GM12873 (cell line): ENCODE results near the gene ADGRG3.

ENCODE experiments used
- TF ChIP-seq, protein P1 (sequence below): IDR thresholded peaks from 2 replicates; pipeline ENCODE4 v1.5.1; 2012; ENCODE audit warnings: low read depth, mild to moderate bottlenecking, moderate library complexity, low read length, control low read depth; ENCODE audit not compliant: insufficient read depth; ENCODE audit errors: missing control alignments

ADGRG3 gene

GRCh38 chr16:57668630-57669475 is 747 bp downstream of the ADGRG3 start:
- TF ChIP-seq, protein P1, sequence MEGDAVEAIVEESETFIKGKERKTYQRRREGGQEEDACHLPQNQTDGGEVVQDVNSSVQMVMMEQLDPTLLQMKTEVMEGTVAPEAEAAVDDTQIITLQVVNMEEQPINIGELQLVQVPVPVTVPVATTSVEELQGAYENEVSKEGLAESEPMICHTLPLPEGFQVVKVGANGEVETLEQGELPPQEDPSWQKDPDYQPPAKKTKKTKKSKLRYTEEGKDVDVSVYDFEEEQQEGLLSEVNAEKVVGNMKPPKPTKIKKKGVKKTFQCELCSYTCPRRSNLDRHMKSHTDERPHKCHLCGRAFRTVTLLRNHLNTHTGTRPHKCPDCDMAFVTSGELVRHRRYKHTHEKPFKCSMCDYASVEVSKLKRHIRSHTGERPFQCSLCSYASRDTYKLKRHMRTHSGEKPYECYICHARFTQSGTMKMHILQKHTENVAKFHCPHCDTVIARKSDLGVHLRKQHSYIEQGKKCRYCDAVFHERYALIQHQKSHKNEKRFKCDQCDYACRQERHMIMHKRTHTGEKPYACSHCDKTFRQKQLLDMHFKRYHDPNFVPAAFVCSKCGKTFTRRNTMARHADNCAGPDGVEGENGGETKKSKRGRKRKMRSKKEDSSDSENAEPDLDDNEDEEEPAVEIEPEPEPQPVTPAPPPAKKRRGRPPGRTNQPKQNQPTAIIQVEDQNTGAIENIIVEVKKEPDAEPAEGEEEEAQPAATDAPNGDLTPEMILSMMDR = no peak

GRCh38 chr16:57669476-57670162 is 1.5 kb downstream of the ADGRG3 start:
- TF ChIP-seq, protein P1 = no peak

DNA sequence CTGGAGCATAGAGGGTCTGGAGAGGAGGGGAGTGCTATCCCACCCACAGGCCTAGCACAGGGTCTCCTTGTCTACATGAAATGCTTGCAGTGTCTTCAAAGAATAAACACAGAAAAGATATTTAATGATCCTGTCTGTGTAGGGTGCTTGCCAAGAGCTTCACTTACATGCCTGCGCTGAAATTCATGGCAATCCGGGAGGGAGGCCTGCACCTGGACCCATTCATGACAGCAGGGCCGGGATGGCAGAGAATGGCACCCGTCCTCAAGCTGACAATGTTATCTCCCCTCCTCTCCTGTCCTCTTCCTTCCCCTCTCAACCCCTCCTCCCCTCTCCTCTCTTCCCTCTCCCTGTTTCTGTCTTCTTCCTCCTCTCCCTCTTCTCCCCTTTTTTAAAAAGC is 2.1 kb downstream of the ADGRG3 start:
- TF ChIP-seq, protein P1 = no peak

DNA sequence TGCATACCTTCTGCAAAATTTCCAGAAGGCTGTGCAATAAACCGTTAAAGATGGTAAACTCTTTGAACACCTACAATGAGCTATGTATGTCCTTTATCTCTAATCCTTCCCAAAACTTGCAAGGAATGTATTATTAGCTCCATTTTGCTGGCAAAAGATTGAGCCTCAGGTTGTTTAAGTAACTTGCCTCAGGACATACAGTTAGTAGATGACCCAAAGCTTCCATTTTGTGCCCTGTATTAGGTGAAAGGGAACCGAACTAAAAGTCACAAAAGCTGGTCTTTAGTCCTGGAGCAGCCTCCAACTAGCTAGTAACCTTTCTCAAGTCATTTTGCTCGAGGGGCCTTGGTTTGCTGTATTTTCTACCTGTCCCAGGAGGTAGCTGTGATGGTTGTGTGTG is 4.3 kb downstream of the ADGRG3 start:
- TF ChIP-seq, protein P1 = no peak

DNA sequence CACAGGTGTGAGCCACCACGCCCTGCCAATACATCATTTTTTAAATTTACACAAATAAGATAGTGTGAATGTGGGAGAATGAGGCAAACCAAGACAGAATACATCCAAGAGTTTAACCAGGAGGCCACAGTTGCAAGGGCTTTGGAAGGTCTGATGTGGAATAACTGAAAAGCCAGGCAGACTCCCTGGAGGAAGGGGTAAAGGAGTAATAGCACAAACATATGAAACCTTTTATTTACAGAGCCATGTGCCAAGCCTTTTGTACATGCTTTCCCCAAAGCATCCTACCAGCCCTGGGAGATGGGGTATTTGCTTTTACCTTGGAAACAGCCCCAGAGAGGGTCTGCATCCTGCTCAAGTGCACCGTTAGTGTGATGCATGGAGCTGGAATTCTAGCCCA is 4.7 kb downstream of the ADGRG3 start:
- TF ChIP-seq, protein P1 = no peak

DNA sequence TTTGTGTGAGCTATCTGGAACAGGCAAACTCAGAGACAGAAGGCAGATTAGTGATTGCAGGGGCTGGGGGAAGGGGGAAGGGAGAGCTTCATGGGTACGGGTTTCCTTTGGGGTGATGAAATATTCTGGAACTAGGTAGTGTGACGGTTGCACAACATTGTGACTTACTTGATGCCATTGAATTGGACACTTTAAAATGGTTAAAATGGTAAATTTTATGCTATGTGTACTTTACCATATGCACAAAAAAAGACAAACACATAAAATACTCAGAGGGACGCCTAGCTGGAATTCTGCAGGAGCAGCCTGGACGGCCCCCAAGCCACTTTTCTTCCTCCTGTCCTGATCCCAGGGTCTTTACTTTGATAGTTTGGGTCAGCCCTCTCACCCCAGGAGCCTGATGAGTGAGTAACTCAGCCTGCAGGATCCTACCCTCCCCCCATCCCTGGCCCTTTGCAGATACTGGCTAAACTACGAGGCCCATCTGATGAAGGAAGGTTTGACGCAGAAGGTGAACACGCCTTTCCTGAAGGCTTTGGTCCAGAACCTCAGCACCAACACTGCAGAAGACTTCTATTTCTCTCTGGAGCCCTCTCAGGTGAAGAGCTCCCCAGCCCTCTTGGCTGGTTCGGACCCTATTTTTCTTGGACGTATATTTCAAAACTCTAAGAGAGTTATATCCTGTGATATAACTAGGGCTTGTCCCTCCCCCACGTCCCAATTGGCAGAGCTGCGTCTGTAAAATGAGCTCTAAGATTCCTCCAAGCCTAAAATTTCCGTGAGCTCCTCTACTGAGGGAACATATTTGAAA is 7.8 kb downstream of the ADGRG3 start:
- TF ChIP-seq, protein P1 = no peak
